Measurements from ENCODE around the gene TAC3.

Gene TAC3

GRCh38 chr12:57012600-57013465, 3.5 kb downstream of the TAC3 start:
- peak; percentile 7 for TF ChIP-seq CTCF (IDR thresholded peaks at IDR 0.05; ENCODE audit: low read depth, low read length, missing control alignments)
- no peak overlapping the region for H3K4me3 ChIP-seq (ENCODE audit: low read depth, low read length)
- in situ Hi-C loops (cut with HindIII; ENCODE audit: low sequenced_read_pairs): no loop called here
- no peak for DNase-seq (ENCODE audit: low read depth)

- H3K4me3 ChIP-seq (ENCODE audit: low read depth, low read length): no peak overlapping the region
- in situ Hi-C loops (cut with HindIII; ENCODE audit: low sequenced_read_pairs): no loop called here
- no peak for DNase-seq (ENCODE audit: low read depth)
- no peak for TF ChIP-seq CTCF (IDR thresholded peaks at IDR 0.05; ENCODE audit: low read depth, low read length, missing control alignments)
Observed at GRCh38 chr12:57011438-57012424, 4.6 kb downstream of the TAC3 start.

GRCh38 chr12:57010627-57011247, 5.6 kb downstream of the TAC3 start:
- no peak for TF ChIP-seq CTCF (IDR thresholded peaks at IDR 0.05; ENCODE audit: low read depth, low read length, missing control alignments)
- DNase-seq (ENCODE audit: low read depth): no peak
- in situ Hi-C loops (cut with HindIII; ENCODE audit: low sequenced_read_pairs): no loop called here
- H3K4me3 ChIP-seq (ENCODE audit: low read depth, low read length): no peak overlapping the region

GRCh38 chr12:57009949-57010626, 6.2 kb downstream of the TAC3 start:
- DNase-seq (ENCODE audit: low read depth): no peak
- in situ Hi-C loops (cut with HindIII; ENCODE audit: low sequenced_read_pairs): no loop called here
- no peak for TF ChIP-seq CTCF (IDR thresholded peaks at IDR 0.05; ENCODE audit: low read depth, low read length, missing control alignments)
- H3K4me3 ChIP-seq (ENCODE audit: low read depth, low read length): no peak overlapping the region

GRCh38 chr12:57008178-57008577, 8.2 kb downstream of the TAC3 start:
- H3K4me3 ChIP-seq (ENCODE audit: low read depth, low read length): no peak overlapping the region
- peak; percentile 46 for DNase-seq (ENCODE audit: low read depth)
- TF ChIP-seq CTCF (IDR thresholded peaks at IDR 0.05; ENCODE audit: low read depth, low read length, missing control alignments): peak; percentile 67
- in situ Hi-C loops (cut with HindIII; ENCODE audit: low sequenced_read_pairs): no loop called here
